Measurements from ENCODE around the gene KCTD5. TPM values are rescaled to one million over a fixed set of nuclear protein-coding genes. Genes with fewer than 3 reads are reported as not detected.
"Not testable (repeated sequence)": the region's sequence is repeated elsewhere in the genome, so short reads cannot be mapped to it uniquely, and the experiment has no call there.

The KCTD5 gene, protein sequence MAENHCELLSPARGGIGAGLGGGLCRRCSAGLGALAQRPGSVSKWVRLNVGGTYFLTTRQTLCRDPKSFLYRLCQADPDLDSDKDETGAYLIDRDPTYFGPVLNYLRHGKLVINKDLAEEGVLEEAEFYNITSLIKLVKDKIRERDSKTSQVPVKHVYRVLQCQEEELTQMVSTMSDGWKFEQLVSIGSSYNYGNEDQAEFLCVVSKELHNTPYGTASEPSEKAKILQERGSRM
- total RNA-seq, result 10 to 100 TPM; 17.4 to 25.7 TPM
- 10 to 100 TPM; 42.4 to 44.3 TPM for polyA plus RNA-seq (ENCODE audit: insufficient read length in 2 of 2)
- long read RNA-seq, donor 1, transcript KCTD5-201 (6 exons, 2,482 nt), result major isoform, 21 of 27 reads
- long read RNA-seq, donor 1, partial matches to known transcripts, result 6 of 27 reads
- long read RNA-seq, donor 1, other reads (novel, unspliced or antisense), result 0 of 27 reads
- long read RNA-seq, donor 2, transcript KCTD5-201 (6 exons, 2,482 nt), result major isoform, 5 of 5 reads
- long read RNA-seq, donor 2, partial matches to known transcripts, result 0 of 5 reads
- long read RNA-seq, donor 2, other reads (novel, unspliced or antisense), result 0 of 5 reads
- long read RNA-seq, donor 3, transcript KCTD5-201 (6 exons, 2,482 nt), result major isoform, 14 of 23 reads
- long read RNA-seq, donor 3, partial matches to known transcripts, result 9 of 23 reads
- long read RNA-seq, donor 3, other reads (novel, unspliced or antisense), result 0 of 23 reads
- long read RNA-seq, donor 4, transcript KCTD5-201 (6 exons, 2,482 nt), result major isoform, 9 of 25 reads
- long read RNA-seq, donor 4, partial matches to known transcripts, result 16 of 25 reads
- long read RNA-seq, donor 4, other reads (novel, unspliced or antisense), result 0 of 25 reads

DNA sequence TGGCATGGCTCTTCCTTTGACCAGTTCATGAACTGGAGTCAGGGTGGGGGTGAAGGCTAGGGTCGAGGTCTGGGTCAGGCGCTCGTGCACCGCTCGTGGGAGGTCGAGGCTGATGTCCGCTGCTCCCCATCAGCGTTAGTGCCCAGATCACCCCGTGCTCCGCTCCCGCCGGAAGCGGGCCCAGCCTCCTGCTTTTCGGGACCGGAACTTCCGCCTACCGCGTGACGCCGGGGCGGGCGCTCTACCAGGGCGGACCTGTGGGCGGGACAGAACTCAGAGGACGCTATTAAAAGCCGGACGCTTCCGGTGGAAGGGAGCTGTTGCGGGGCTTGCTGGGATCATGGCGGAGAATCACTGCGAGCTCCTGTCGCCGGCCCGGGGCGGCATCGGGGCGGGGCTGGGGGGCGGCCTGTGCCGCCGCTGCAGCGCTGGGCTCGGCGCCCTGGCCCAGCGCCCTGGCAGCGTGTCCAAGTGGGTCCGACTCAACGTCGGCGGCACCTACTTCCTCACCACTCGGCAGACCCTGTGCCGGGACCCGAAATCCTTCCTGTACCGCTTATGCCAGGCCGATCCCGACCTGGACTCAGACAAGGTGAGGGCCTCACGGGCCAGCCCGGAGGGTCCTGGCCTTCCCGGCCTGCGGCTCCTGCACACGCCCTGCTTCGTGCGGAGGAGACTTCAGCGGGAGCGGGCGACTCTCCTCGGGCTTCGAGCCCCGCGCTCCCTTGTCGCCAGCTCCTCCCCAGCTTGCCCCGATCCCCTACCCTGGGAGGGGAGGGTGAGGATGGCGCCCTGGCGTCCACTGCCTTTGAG lies at the start of gene KCTD5:
TSS of gene KCTD5 (plus strand) at position 315 of the 813 bp plus-strand sequence. CDS start at position 341, 26 bp downstream.
- Histone ChIP-seq H3K9me3 (ENCODE audit: control insufficient read depth, insufficient read depth, low read length) (no peaks in the 10 kb centered on the region), H3K4me1 (ENCODE audit: control insufficient read depth, insufficient read depth, low read length) (peaks cover 16% of the 10 kb centered on the region), H3K27me3 (ENCODE audit: control insufficient read depth, insufficient read depth, low read length) (no peaks in the 10 kb centered on the region), H3K4me3 (ENCODE audit: low read depth, low read length) (peak within 1 kb of the TSS; percentile 98), H3K27ac (ENCODE audit: low read depth, low read length) (peak within 1 kb of the TSS; percentile 73), H3K36me3 (ENCODE audit: control insufficient read depth, insufficient read depth, low read length) (peaks cover 3% of the 10 kb centered on the region)
- DNase-seq (ENCODE audit: low read depth in 4 of 6, low spot score in 6 of 6), result peak; percentile 89 to 99 (median 94)
- WGBS (ENCODE audit: insufficient coverage), result under 1% methylated on average over 62 of the region's 73 CpGs

DNA sequence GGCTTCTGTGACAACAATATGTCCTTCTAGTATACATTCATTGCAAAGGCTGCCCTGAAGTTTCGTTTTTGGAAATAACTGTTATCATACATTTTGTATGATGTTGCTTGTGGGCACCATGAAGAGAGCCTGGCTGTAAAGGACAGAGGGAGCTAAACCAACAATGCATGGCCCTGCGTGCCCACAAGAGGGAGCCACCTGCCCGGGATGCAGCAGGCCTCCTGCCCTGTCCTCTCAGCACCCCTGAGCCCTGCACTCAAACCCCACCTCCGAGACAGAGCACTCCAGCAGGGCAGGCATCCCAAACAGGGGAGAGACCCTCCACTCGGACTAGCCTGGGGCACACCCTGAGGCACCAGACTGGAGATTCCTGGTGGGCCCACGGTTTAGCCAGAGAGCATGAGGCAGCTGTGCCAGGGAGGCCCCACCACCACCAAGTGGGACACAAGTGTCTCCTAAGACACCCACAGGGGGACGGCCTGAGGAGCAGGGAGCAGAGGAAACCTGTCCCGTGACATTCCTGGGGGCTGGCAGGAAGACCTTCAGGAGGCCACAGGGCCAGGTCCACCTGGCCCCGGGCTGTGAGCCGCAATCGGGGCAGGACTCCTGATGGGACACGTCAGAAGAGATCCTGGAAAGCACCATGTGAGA lies 43.1 kb upstream of the KCTD5 start:
- not testable (repeated sequence) for H3K4me3 ChIP-seq (ENCODE audit: low read depth, low read length); H3K9me3 ChIP-seq (ENCODE audit: control insufficient read depth, insufficient read depth, low read length); DNase-seq (ENCODE audit: low read depth in 4 of 6, low spot score in 6 of 6); H3K27ac ChIP-seq (ENCODE audit: low read depth, low read length); H3K4me1 ChIP-seq (ENCODE audit: control insufficient read depth, insufficient read depth, low read length); H3K36me3 ChIP-seq (ENCODE audit: control insufficient read depth, insufficient read depth, low read length); H3K27me3 ChIP-seq (ENCODE audit: control insufficient read depth, insufficient read depth, low read length)
- no CpG with 5 or more reads among the region's 12 CpGs for WGBS (ENCODE audit: insufficient coverage)

DNA sequence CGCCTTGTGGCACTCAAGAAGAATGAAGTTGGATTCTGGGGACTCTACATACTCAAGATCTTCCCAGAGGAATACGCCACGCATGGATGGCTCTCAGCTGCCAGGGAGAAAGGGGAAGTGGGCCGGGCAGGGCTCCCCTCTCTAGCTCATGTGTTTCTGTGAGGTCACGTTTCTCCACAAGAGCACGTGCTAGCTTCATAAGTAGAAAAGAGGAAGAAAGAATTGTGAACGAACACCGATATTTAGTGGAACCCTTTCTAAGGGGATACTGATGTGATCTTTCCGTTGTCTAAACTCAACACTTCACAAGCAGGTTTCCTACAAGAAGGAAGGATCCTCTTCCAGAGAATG lies 42.6 kb upstream of the KCTD5 start:
- H3K4me3 ChIP-seq (ENCODE audit: low read depth, low read length); H3K27me3 ChIP-seq (ENCODE audit: control insufficient read depth, insufficient read depth, low read length); H3K36me3 ChIP-seq (ENCODE audit: control insufficient read depth, insufficient read depth, low read length); H3K4me1 ChIP-seq (ENCODE audit: control insufficient read depth, insufficient read depth, low read length); DNase-seq (ENCODE audit: low read depth in 4 of 6, low spot score in 6 of 6); H3K27ac ChIP-seq (ENCODE audit: low read depth, low read length); H3K9me3 ChIP-seq (ENCODE audit: control insufficient read depth, insufficient read depth, low read length): not testable (repeated sequence)
- no CpG with 5 or more reads among the region's 9 CpGs for WGBS (ENCODE audit: insufficient coverage)

DNA sequence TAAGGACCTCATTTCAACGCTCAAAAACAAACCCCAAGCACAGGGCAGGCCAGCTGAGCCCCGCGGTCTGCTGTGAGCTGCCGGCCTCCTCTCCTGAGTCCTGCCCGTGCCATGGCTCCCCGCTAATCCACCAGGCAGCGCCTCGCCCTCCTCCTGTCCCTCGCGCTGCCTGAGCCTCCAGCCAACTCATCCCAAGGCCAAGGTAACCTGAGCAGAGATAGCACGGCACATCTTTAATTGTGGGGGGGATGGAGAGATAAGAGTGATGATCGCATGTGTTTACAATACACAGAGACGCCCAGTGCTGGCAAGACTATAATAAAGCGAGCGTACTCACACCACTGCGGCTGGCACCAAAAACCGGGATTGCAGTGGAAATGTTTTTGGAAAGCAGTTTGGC lies 39.8 kb upstream of the KCTD5 start:
- no CpG with 5 or more reads among the region's 17 CpGs for WGBS (ENCODE audit: insufficient coverage)

DNA sequence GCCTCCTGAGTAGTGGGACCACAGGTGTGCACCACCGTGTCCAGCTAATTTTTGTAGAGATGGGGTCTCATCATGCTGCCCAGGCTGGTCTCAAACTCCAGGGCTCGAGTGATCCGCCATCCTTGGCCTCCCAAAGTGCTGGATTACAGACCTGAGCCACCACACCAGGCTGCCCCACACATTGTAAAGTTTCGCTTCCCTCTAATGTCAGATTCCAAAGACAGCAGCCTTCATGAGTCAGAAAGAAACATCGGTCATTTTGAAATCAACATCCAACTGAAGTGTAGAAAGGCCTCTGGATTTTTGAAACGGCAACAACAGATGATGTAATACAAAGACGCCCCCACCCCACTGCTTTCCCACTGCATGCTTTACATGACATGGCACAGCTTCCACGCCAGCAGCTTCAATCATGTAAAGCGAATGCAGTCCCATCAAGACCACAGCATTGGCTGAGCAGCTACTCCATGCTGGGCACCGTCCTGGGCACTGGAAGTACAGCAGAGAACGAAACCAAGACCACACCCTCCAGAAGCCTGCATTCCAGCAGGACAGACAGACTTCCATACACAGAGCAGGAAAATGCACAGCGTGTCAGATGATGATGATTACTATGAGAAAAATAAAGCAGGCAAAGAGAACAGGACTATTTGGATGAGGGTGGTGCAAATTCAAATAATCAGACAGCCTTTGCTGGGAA lies 37.4 kb upstream of the KCTD5 start:
- H3K36me3 ChIP-seq (ENCODE audit: control insufficient read depth, insufficient read depth, low read length); DNase-seq (ENCODE audit: low read depth in 4 of 6, low spot score in 6 of 6); H3K27me3 ChIP-seq (ENCODE audit: control insufficient read depth, insufficient read depth, low read length); H3K4me1 ChIP-seq (ENCODE audit: control insufficient read depth, insufficient read depth, low read length); H3K9me3 ChIP-seq (ENCODE audit: control insufficient read depth, insufficient read depth, low read length); H3K27ac ChIP-seq (ENCODE audit: low read depth, low read length); H3K4me3 ChIP-seq (ENCODE audit: low read depth, low read length): not testable (repeated sequence)
- no CpG with 5 or more reads among the region's 12 CpGs for WGBS (ENCODE audit: insufficient coverage)

More for the DNA sequence above, 39.8 kb upstream of the KCTD5 start:
- not testable (repeated sequence) for DNase-seq (ENCODE audit: low read depth in 4 of 6, low spot score in 6 of 6); H3K9me3 ChIP-seq (ENCODE audit: control insufficient read depth, insufficient read depth, low read length); H3K27ac ChIP-seq (ENCODE audit: low read depth, low read length); H3K27me3 ChIP-seq (ENCODE audit: control insufficient read depth, insufficient read depth, low read length); H3K4me1 ChIP-seq (ENCODE audit: control insufficient read depth, insufficient read depth, low read length); H3K4me3 ChIP-seq (ENCODE audit: low read depth, low read length); H3K36me3 ChIP-seq (ENCODE audit: control insufficient read depth, insufficient read depth, low read length)

- H3K27me3 ChIP-seq (ENCODE audit: control insufficient read depth, insufficient read depth, low read length); DNase-seq (ENCODE audit: low read depth in 4 of 6, low spot score in 6 of 6); H3K27ac ChIP-seq (ENCODE audit: low read depth, low read length); H3K4me1 ChIP-seq (ENCODE audit: control insufficient read depth, insufficient read depth, low read length); H3K9me3 ChIP-seq (ENCODE audit: control insufficient read depth, insufficient read depth, low read length); H3K36me3 ChIP-seq (ENCODE audit: control insufficient read depth, insufficient read depth, low read length); H3K4me3 ChIP-seq (ENCODE audit: low read depth, low read length): not testable (repeated sequence)
- WGBS (ENCODE audit: insufficient coverage), result no CpG with 5 or more reads among the region's 14 CpGs
Measured at GRCh38 chr16:2651268-2651871, 31.0 kb upstream of the KCTD5 start.

DNA sequence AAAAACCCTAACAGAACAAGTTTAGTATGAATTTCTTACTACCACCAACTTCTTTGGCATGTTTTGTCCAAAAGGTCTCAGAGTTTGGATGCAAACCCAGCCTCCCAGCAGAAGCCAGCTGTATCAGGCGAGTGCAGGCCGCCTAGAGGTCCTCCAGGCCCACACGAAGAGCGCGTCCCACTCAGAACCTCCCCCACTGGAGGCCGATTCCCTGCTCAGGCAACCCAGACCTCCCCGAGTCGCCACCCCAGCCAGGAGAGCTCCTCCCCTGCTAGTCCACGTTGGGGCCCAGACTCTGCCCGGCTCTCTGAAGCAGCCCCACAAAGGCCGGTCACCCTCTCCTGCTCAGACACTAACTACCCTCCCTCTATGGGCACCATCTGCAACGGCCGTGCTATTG lies 28.4 kb upstream of the KCTD5 start:
- not testable (repeated sequence) for H3K27me3 ChIP-seq (ENCODE audit: control insufficient read depth, insufficient read depth, low read length); H3K9me3 ChIP-seq (ENCODE audit: control insufficient read depth, insufficient read depth, low read length); DNase-seq (ENCODE audit: low read depth in 4 of 6, low spot score in 6 of 6); H3K4me3 ChIP-seq (ENCODE audit: low read depth, low read length); H3K27ac ChIP-seq (ENCODE audit: low read depth, low read length); H3K4me1 ChIP-seq (ENCODE audit: control insufficient read depth, insufficient read depth, low read length); H3K36me3 ChIP-seq (ENCODE audit: control insufficient read depth, insufficient read depth, low read length)
- WGBS (ENCODE audit: insufficient coverage), result no CpG with 5 or more reads among the region's 13 CpGs

- H3K4me3 ChIP-seq (ENCODE audit: low read depth, low read length); H3K9me3 ChIP-seq (ENCODE audit: control insufficient read depth, insufficient read depth, low read length): not testable (repeated sequence)
Measured at GRCh38 chr16:2654949-2655348, 27.4 kb upstream of the KCTD5 start.

More at GRCh38 chr16:2654949-2655348, 27.4 kb upstream of the KCTD5 start:
- H3K27ac ChIP-seq (ENCODE audit: low read depth, low read length); H3K27me3 ChIP-seq (ENCODE audit: control insufficient read depth, insufficient read depth, low read length); H3K36me3 ChIP-seq (ENCODE audit: control insufficient read depth, insufficient read depth, low read length); H3K4me1 ChIP-seq (ENCODE audit: control insufficient read depth, insufficient read depth, low read length); DNase-seq (ENCODE audit: low read depth in 4 of 6, low spot score in 6 of 6): not testable (repeated sequence)
- WGBS (ENCODE audit: insufficient coverage), result no CpG with 5 or more reads among the region's 8 CpGs
